CD4-positive, alpha-beta T cell (primary cell): ENCODE measurements around the gene PMS1. TPM values are rescaled to one million over a fixed set of nuclear protein-coding genes. Genes with fewer than 3 reads are reported as not detected.

ENCODE experiments used
- ATAC-seq: fragments of 200-7000 bp; cut with Tn5 transposase; one replicate; pipeline ENCODE4 v1.10.0; 2022; ENCODE audit warnings: mild to moderate bottlenecking; ENCODE audit not compliant: poor library complexity
- CTCF ChIA-PET: fragments of 350-600 bp; sonication (Branson Sonifier 250); formaldehyde crosslinking; loops from one replicate; lab custom pipeline; 2021; ENCODE audit warnings: antibody characterized with exemption, inconsistent platforms; lab: Charles Lee
- POLR2A ChIA-PET: fragments of 350-600 bp; sonication (Branson Sonifier 250); formaldehyde crosslinking; loops from one replicate; lab custom pipeline; 2021; ENCODE audit warnings: antibody characterized with exemption, inconsistent platforms; lab: Charles Lee
- DNase-seq, 14 experiments: peaks; one replicate each; pipeline ENCODE4 v3.0.0-alpha.2; 2013 to 2020; ENCODE audit warnings: mixed read lengths in 2 of 14
- H3K27ac ChIP-seq, 2 donors: one replicate each; pipeline versions ENCODE4 v1.5.1 to v1.7.0; 2013; ENCODE audit warnings: low read length in 2 of 2, low read depth in 1 of 2, mild to moderate bottlenecking in 1 of 2
- H3K27me3 ChIP-seq, 2 experiments: 1 replicate in 1 of 2; 2 replicates in 1 of 2; pipeline versions ENCODE4 v1.6.1 to v1.7.0; 2013; ENCODE audit warnings: low read length in 2 of 2, control low read depth in 1 of 2, mild to moderate bottlenecking in 1 of 2, moderate library complexity in 1 of 2; ENCODE audit not compliant: insufficient read depth in 2 of 2, control insufficient read depth in 1 of 2
- H3K36me3 ChIP-seq: one replicate; pipeline ENCODE4 v1.6.1; 2013; ENCODE audit warnings: low read length, control low read depth; ENCODE audit not compliant: insufficient read depth
- H3K4me1 ChIP-seq: one replicate; pipeline ENCODE4 v1.6.1; 2013; ENCODE audit warnings: low read length, control low read depth; ENCODE audit not compliant: insufficient read depth
- H3K4me3 ChIP-seq: one replicate; pipeline ENCODE4 v1.5.1; 2013; ENCODE audit warnings: mild to moderate bottlenecking, low read length, moderate library complexity
- H3K9me3 ChIP-seq, 2 experiments: 1 replicate in 1 of 2; 2 replicates in 1 of 2; pipeline versions ENCODE4 v1.6.1 to v1.7.0; 2013; ENCODE audit warnings: low read length in 2 of 2, mild to moderate bottlenecking in 2 of 2, control low read depth in 1 of 2, moderate library complexity in 1 of 2; ENCODE audit not compliant: control insufficient read depth in 1 of 2, insufficient read depth in 1 of 2
- H3K27ac Mint-ChIP-seq: one replicate; pipeline ENCODE4 v1.8.0; 2020; ENCODE audit warnings: mixed read lengths
- H3K27me3 Mint-ChIP-seq: one replicate; pipeline ENCODE4 v1.8.0; 2021; ENCODE audit warnings: mixed read lengths
- H3K36me3 Mint-ChIP-seq: one replicate; pipeline ENCODE4 v1.8.0; 2021; ENCODE audit warnings: low read depth, mixed read lengths
- H3K4me1 Mint-ChIP-seq: one replicate; pipeline ENCODE4 v1.8.0; 2021; ENCODE audit warnings: low read depth, mixed read lengths
- H3K4me3 Mint-ChIP-seq: one replicate; pipeline ENCODE4 v1.8.0; 2020; ENCODE audit warnings: mild to moderate bottlenecking, mixed read lengths
- H3K9me3 Mint-ChIP-seq: one replicate; pipeline ENCODE4 v1.8.0; 2020; ENCODE audit warnings: mixed read lengths
- intact Hi-C, 2 experiments: fragments of 100-400 bp; cut with DNase I in 1 of 2; cut with micrococcal nuclease in 1 of 2; formaldehyde crosslinking; loops; one replicate each; pipeline versions ENCODE4 v1.15.1 to v1.9.0; 2023 to 2025; cut with DNase I, micrococcal nuclease
- total RNA-seq, 174 experiments: library from RNA in 2 of 174; stranded (reverse) in 2 of 174; gene quantifications; one replicate each; pipeline ENCODE4 v1.2.3 and lab custom pipeline; 2021 to 2026
- TF ChIP-seq, protein P1 (sequence below): fragments of 200-600 bp; IDR thresholded peaks from one replicate; pipeline ENCODE4 v1.8.0; 2022; ENCODE audit warnings: antibody characterized with exemption, mild to moderate bottlenecking

Gene PMS1
- total RNA-seq, 2 experiments from 2014 or later, result 9.6 to 9.8 TPM

DNA sequence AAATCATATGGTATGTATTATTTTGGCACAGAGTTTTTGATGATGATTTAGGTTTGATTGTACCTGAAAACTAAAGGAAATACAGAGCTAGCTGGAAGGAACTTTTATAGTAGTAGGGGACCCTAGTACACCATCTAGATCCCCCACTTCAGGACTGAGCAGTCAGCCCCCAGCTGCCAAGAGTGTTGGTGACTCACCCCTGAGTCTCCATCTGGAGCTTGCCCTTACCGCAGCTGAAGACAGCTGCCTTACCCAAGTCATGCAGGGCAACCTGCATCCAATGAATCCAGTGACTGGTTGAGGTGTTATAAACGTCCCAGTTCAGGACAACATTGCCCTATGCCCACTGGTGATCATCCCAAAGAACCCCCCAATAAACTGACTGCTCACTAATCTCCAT lies 15.3 kb downstream of the PMS1 start:
- ChIA-PET POLR2A (no interaction called here), CTCF (no interaction called here)
- TF ChIP-seq, protein P1, sequence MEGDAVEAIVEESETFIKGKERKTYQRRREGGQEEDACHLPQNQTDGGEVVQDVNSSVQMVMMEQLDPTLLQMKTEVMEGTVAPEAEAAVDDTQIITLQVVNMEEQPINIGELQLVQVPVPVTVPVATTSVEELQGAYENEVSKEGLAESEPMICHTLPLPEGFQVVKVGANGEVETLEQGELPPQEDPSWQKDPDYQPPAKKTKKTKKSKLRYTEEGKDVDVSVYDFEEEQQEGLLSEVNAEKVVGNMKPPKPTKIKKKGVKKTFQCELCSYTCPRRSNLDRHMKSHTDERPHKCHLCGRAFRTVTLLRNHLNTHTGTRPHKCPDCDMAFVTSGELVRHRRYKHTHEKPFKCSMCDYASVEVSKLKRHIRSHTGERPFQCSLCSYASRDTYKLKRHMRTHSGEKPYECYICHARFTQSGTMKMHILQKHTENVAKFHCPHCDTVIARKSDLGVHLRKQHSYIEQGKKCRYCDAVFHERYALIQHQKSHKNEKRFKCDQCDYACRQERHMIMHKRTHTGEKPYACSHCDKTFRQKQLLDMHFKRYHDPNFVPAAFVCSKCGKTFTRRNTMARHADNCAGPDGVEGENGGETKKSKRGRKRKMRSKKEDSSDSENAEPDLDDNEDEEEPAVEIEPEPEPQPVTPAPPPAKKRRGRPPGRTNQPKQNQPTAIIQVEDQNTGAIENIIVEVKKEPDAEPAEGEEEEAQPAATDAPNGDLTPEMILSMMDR, result no peak
- Histone ChIP-seq H3K4me1 (no peaks in the 10 kb centered on the region), H3K9me3 (no peaks in the 10 kb centered on the region), H3K27me3 (no peaks in the 10 kb centered on the region), H3K27ac (no peak overlapping the region), H3K36me3 (peaks cover 40% of the 10 kb centered on the region), H3K4me3 (no peak overlapping the region)
- ATAC-seq (no peak), DNase-seq (no peak)
- no peaks in the 10 kb centered on the region for H3K4me1 Mint-ChIP-seq
- intact Hi-C loops, result no loop called here
- peaks cover 70% of the 10 kb centered on the region for H3K36me3 Mint-ChIP-seq
- H3K4me3 Mint-ChIP-seq, result no peak overlapping the region
- no peaks in the 10 kb centered on the region for H3K9me3 Mint-ChIP-seq
- no peak overlapping the region for H3K27ac Mint-ChIP-seq
- H3K27me3 Mint-ChIP-seq, result no peaks in the 10 kb centered on the region

DNA sequence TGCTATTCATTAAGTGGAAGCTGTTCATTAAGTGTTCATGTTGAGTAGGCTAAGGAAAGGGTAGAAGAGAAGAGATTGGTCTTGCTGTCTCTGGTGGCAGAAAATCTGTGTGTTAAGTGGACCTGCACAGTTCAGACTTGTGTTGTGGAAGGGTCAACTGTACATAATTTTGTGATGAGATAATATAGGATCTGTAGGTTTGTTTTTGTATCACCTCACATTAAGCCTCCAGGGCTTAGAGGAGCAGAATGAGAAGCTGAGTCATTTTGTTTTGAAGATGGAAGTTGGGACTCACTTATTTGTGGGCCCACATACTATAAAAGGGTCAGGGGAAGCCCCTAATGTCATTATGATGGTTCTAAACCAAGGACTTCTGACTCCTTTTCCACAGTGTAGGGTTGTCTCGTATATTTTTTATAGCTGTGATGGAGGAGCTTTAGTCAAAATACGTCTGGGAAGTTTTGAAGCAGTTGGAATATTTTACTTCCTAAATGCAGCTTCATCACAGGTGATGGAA lies 18.2 kb downstream of the PMS1 start:
- H3K36me3 Mint-ChIP-seq, result peaks cover 66% of the 10 kb centered on the region
- Histone ChIP-seq H3K9me3 (no peaks in the 10 kb centered on the region), H3K27ac (no peak overlapping the region), H3K27me3 (no peaks in the 10 kb centered on the region), H3K4me3 (no peak overlapping the region), H3K4me1 (no peaks in the 10 kb centered on the region), H3K36me3 (peaks cover 18% of the 10 kb centered on the region)
- no peak for ATAC-seq
- TF ChIP-seq, protein P1, result no peak
- H3K4me3 Mint-ChIP-seq, result no peak overlapping the region
- DNase-seq, result no peak
- no peak overlapping the region for H3K27ac Mint-ChIP-seq
- no peaks in the 10 kb centered on the region for H3K27me3 Mint-ChIP-seq
- H3K9me3 Mint-ChIP-seq, result no peaks in the 10 kb centered on the region
- CTCF ChIA-PET, result no interaction called here
- intact Hi-C loops, result no loop called here
- POLR2A ChIA-PET, result no interaction called here
- H3K4me1 Mint-ChIP-seq, result no peaks in the 10 kb centered on the region

DNA sequence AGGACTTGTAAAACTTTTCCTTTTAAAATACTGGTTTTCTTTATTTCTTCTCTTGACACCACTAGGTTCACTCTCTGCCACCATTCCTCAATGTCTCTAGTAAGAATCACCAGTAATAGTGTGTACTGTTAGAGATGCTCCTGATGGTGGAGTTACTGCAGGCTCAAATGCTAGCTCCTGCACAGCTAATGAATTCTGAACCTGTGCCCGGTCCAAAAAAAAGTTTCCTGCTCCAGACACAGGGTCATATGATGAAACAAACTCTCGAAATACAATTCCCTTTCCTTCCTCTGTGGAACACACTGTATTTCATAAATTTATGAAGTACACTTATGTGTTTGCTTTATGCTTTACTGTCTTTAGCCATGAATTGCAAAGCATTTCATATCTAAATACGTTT lies 19.2 kb downstream of the PMS1 start:
- CTCF ChIA-PET, result no interaction called here

More for the DNA sequence above, 19.2 kb downstream of the PMS1 start:
- DNase-seq (no peak), ATAC-seq (no peak)
- TF ChIP-seq, protein P1, result no peak
- H3K9me3 ChIP-seq, result no peaks in the 10 kb centered on the region
- POLR2A ChIA-PET, result no interaction called here
- H3K27me3 Mint-ChIP-seq, result no peaks in the 10 kb centered on the region
- H3K36me3 ChIP-seq, result peaks cover 14% of the 10 kb centered on the region
- no peak overlapping the region for H3K4me3 Mint-ChIP-seq
- no peak overlapping the region for H3K27ac ChIP-seq
- H3K4me1 ChIP-seq, result no peaks in the 10 kb centered on the region
- no peaks in the 10 kb centered on the region for H3K27me3 ChIP-seq
- H3K9me3 Mint-ChIP-seq, result no peaks in the 10 kb centered on the region
- H3K4me1 Mint-ChIP-seq, result no peaks in the 10 kb centered on the region
- no peak overlapping the region for H3K4me3 ChIP-seq
- H3K27ac Mint-ChIP-seq, result no peak overlapping the region
- intact Hi-C loops, result no loop called here
- H3K36me3 Mint-ChIP-seq, result peaks cover 57% of the 10 kb centered on the region
